ENCODE data around the gene TLE5.
A peak's percentile ranks its signal among the peaks of the same experiment; 100 is the strongest.

TLE5 gene

GRCh38 chr19:3066482-3067049 is 4.3 kb upstream of the TLE5 start:
- TF ChIP-seq CTCF (IDR thresholded peaks at IDR 0.05; ENCODE audit: insufficient read depth, low read length, missing control alignments), result no peak
- ChIA-PET POLR2A (no interaction called here), CTCF (interaction anchor here (0.9 to 1.0 kb wide), 3 partner anchors 9 to 14 kb away, joined by 3 to 6 read pairs (median 4); no protein-coding TSS in a partner anchor)
- no peak overlapping the region for H3K4me3 ChIP-seq (ENCODE audit: low read depth, low read length)
- DNase-seq (ENCODE audit: low read depth, low spot score), result no peak

GRCh38 chr19:3065675-3066357 is 3.5 kb upstream of the TLE5 start:
- POLR2A ChIA-PET, result no interaction called here
- DNase-seq (ENCODE audit: low read depth, low spot score), result no peak
- no peak overlapping the region for H3K4me3 ChIP-seq (ENCODE audit: low read depth, low read length)
- TF ChIP-seq CTCF (IDR thresholded peaks at IDR 0.05; ENCODE audit: insufficient read depth, low read length, missing control alignments), result no peak
- CTCF ChIA-PET, result interaction anchor here (0.9 to 1.0 kb wide), 3 partner anchors 10 to 15 kb away, joined by 3 to 6 read pairs (median 4); no protein-coding TSS in a partner anchor

- no peak overlapping the region for H3K4me3 ChIP-seq (ENCODE audit: low read depth, low read length)
- no peak for DNase-seq (ENCODE audit: low read depth, low spot score)
- no peak for TF ChIP-seq CTCF (IDR thresholded peaks at IDR 0.05; ENCODE audit: insufficient read depth, low read length, missing control alignments)
- CTCF ChIA-PET, result interaction anchor here (1.3 kb wide), 1 partner anchor 9 kb away, joined by 4 read pairs; no protein-coding TSS in a partner anchor
- POLR2A ChIA-PET, result no interaction called here
Observed at GRCh38 chr19:3064011-3064330, 1.7 kb upstream of the TLE5 start.

GRCh38 chr19:3061182-3062161 is 823 bp downstream of the TLE5 start:
- CTCF ChIA-PET, result interaction anchor here (0.8 to 4.0 kb wide), 8 partner anchors 9 to 111 kb away, joined by 3 to 27 read pairs (median 4); no protein-coding TSS in a partner anchor
- DNase-seq (ENCODE audit: low read depth, low spot score), result no peak
- peak overlapping the region; percentile 76 for H3K4me3 ChIP-seq (ENCODE audit: low read depth, low read length)
- peak; percentile 41 for TF ChIP-seq CTCF (IDR thresholded peaks at IDR 0.05; ENCODE audit: insufficient read depth, low read length, missing control alignments)
- POLR2A ChIA-PET, result interaction anchor here (1.0 to 1.5 kb wide), 3 partner anchors 9 to 111 kb away, joined by 3 read pairs; no protein-coding TSS in a partner anchor

GRCh38 chr19:3060857-3061181 is 1.5 kb downstream of the TLE5 start:
- CTCF ChIA-PET, result interaction anchor here (0.8 to 4.0 kb wide), 5 partner anchors 8 to 107 kb away, joined by 3 to 27 read pairs (median 4); no protein-coding TSS in a partner anchor
- POLR2A ChIA-PET, result interaction anchor here (1.0 kb wide), 1 partner anchor 110 kb away, joined by 3 read pairs; no protein-coding TSS in a partner anchor
- TF ChIP-seq CTCF (IDR thresholded peaks at IDR 0.05; ENCODE audit: insufficient read depth, low read length, missing control alignments), result no peak
- peak overlapping the region; percentile 76 for H3K4me3 ChIP-seq (ENCODE audit: low read depth, low read length)
- DNase-seq (ENCODE audit: low read depth, low spot score), result no peak

Data from AG04449 (cell line).